Gastroesophageal sphincter (tissue), 3 donors: ENCODE data around the gene DDX19B.

Source experiments
- POLR2A ChIP-seq, 2 donors: fragments of 450-650 bp; IDR thresholded peaks; one replicate each; pipeline ENCODE4 v1.6.1; 2017; ENCODE audit warnings: antibody characterized with exemption in 2 of 2, mild to moderate bottlenecking in 2 of 2, moderate library complexity in 1 of 2
- POLR2AphosphoS5 ChIP-seq: sonication (generic); formaldehyde crosslinking; IDR thresholded peaks from one replicate; pipeline ENCODE4 v1.6.1; 2017; ENCODE audit warnings: antibody characterized with exemption
- TF ChIP-seq, protein P1 (sequence below), 4 experiments: fragments of 200-600 bp in 2 of 4; fragments of 450-650 bp in 2 of 4; sonication (generic) in 1 of 4; IDR thresholded peaks; one replicate each; pipeline ENCODE4 v1.5.1; 2017 to 2019; ENCODE audit warnings: antibody characterized with exemption in 4 of 4, mild to moderate bottlenecking in 2 of 4, moderate library complexity in 2 of 4

GRCh38 chr16:70290949-70291519 is 8.0 kb upstream of the DDX19B start:
- TF ChIP-seq, protein P1, sequence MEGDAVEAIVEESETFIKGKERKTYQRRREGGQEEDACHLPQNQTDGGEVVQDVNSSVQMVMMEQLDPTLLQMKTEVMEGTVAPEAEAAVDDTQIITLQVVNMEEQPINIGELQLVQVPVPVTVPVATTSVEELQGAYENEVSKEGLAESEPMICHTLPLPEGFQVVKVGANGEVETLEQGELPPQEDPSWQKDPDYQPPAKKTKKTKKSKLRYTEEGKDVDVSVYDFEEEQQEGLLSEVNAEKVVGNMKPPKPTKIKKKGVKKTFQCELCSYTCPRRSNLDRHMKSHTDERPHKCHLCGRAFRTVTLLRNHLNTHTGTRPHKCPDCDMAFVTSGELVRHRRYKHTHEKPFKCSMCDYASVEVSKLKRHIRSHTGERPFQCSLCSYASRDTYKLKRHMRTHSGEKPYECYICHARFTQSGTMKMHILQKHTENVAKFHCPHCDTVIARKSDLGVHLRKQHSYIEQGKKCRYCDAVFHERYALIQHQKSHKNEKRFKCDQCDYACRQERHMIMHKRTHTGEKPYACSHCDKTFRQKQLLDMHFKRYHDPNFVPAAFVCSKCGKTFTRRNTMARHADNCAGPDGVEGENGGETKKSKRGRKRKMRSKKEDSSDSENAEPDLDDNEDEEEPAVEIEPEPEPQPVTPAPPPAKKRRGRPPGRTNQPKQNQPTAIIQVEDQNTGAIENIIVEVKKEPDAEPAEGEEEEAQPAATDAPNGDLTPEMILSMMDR (IDR thresholded peaks at IDR 0.05) = no peak
- no peak for TF ChIP-seq POLR2A (IDR thresholded peaks at IDR 0.05)
- no peak for TF ChIP-seq POLR2AphosphoS5
